Pancreas (tissue), 10 donors: ENCODE data around the gene CXXC1. TPM values are rescaled to one million over a fixed set of nuclear protein-coding genes. Genes with fewer than 3 reads are reported as not detected.

Experiments
- ATAC-seq, 4 donors: fragments of 200-7000 bp; cut with Tn5 transposase; one replicate each; pipeline versions ENCODE4 v1.8.0 to v1.9.1; 2020; ENCODE audit warnings: mild to moderate bottlenecking in 4 of 4, moderate library complexity in 4 of 4
- DNase-seq, 6 donors: peaks; one replicate each; pipeline ENCODE4 v3.0.0-alpha.2; 2020
- FAIRE-seq: peaks from 2 replicates; lab custom pipeline; 2012; peaks lifted over from hg19 to GRCh38; lab: Jason Lieb, UNC
- H3K27ac ChIP-seq, 4 donors: fragments of 200-600 bp; sonication (generic); 1 replicate in 3 of 4; 2 replicates in 1 of 4; pipeline versions ENCODE4 v1.5.0 to v1.8.0; 2020
- H3K27me3 ChIP-seq, 4 donors: fragments of 200-600 bp; one replicate each; pipeline ENCODE4 v1.8.0; 2021
- H3K36me3 ChIP-seq, 3 donors: fragments of 200-600 bp; sonication (generic) in 1 of 3; one replicate each; pipeline versions ENCODE4 v1.5.0 to v1.8.0; 2020 to 2021
- H3K4me1 ChIP-seq, 3 donors: fragments of 200-600 bp; one replicate each; pipeline ENCODE4 v1.8.0; 2021
- H3K4me3 ChIP-seq, 4 donors: fragments of 200-600 bp; sonication (generic) in 2 of 4; one replicate each; pipeline versions ENCODE4 v1.5.0 to v1.8.0; 2020 to 2021
- H3K9me3 ChIP-seq, 4 donors: fragments of 200-600 bp; one replicate each; pipeline ENCODE4 v1.8.0; 2021
- CTCF ChIP-seq, 4 donors: fragments of 200-600 bp; sonication (generic) in 3 of 4; IDR thresholded peaks; one replicate each; pipeline versions ENCODE4 v1.5.0 to v1.8.0; 2021; ENCODE audit warnings: antibody characterized with exemption in 4 of 4
- WGBS, 2 donors: extraction: QIAGEN DNeasy Blood & Tissue Kit; methylation state at CpG; one replicate each; pipeline ENCODE4 v1.1.7; 2013; 5-methylcytosine and 5-hydroxymethylcytosine counted together
- intact Hi-C, 3 donors: fragments of 100-400 bp; cut with DNase I; formaldehyde crosslinking; loops; one replicate each; pipeline versions ENCODE4 v1.11.1 to v1.14.2; 2022
- polyA plus RNA-seq, 2 donors: library from polyadenylated mRNA; stranded (reverse); fragments of 200-250 nt; gene quantifications; one replicate each; pipeline ENCODE4 v1.2.3, GENCODE V29; 2013
- total RNA-seq, 6 donors: library from RNA; stranded (reverse); fragmentation: NEBNext Ultra II Directional in 4 of 6; extraction: Animal tissue kit (Norgen Biotek cat#: 25700) in 4 of 6; gene quantifications; one replicate each; pipeline versions ENCODE4 v1.2.1 to v1.2.4, GENCODE V29; 2021 to 2023
- donor health status: healthy with polysubstance abuse.
- donor health status: DM: no; HTN: no; CAD: no; lungs with moderate emphysema.
- donor health status: DM: no; HTN: no; CAD: no.
- donor health status: control.
- donor health status: control.
- donor health status: Bipolar disorder and iron deficiency.
- donor health status: DM: yes; HTN: yes; CAD: no.
- donor health status: DM: no; HTN: no; CAD: no.
- donor health status: DM: no; HTN: no; CAD: no.
- donor health status: DM: yes; HTN: yes; CAD: no.

CXXC1 gene
- total and polyA plus RNA-seq, 8 donors = 39.6 to 245 (median 62.1) TPM

GRCh38 chr18:50285071-50285470 is 2.4 kb downstream of the CXXC1 start:
- Histone ChIP-seq H3K36me3 (peaks cover 0 to 5% (median 0%) of the 10 kb centered on the region in 3 donors), H3K4me3 (no peak overlapping the region), H3K27ac (no peak overlapping the region), H3K9me3 (no peaks in the 10 kb centered on the region), H3K27me3 (no peaks in the 10 kb centered on the region), H3K4me1 (peaks cover 2 to 11% (median 5%) of the 10 kb centered on the region in 3 donors)
- ATAC-seq (no peak), FAIRE-seq (no peak), DNase-seq (peak in 3 of 6 donors; percentile 27 to 78 (median 48))
- TF ChIP-seq CTCF (IDR thresholded peaks at IDR 0.05) = no peak
- intact Hi-C loops = no loop called here
- WGBS, 2 donors = 92 to 93% methylated on average over 13 of the region's 13 CpGs

GRCh38 chr18:50284255-50284885 is 3.1 kb downstream of the CXXC1 start:
- H3K9me3 ChIP-seq = no peaks in the 10 kb centered on the region
- FAIRE-seq (no peak), ATAC-seq (no peak), DNase-seq (peak in 1 of 6 donors; percentile 38)
- WGBS, 2 donors = 92 to 94% methylated on average over 15 of the region's 15 CpGs
- H3K27me3 ChIP-seq = no peaks in the 10 kb centered on the region
- TF ChIP-seq CTCF (IDR thresholded peaks at IDR 0.05) = no peak
- H3K4me1 ChIP-seq = peaks cover 9 to 18% (median 12%) of the 10 kb centered on the region in 3 donors
- intact Hi-C loops = no loop called here
- H3K27ac ChIP-seq = no peak overlapping the region
- H3K4me3 ChIP-seq = no peak overlapping the region
- peaks cover 0 to 5% (median 0%) of the 10 kb centered on the region in 3 donors for H3K36me3 ChIP-seq

GRCh38 chr18:50283469-50284209 is 3.9 kb downstream of the CXXC1 start:
- no peaks in the 10 kb centered on the region for H3K27me3 ChIP-seq
- H3K27ac ChIP-seq = no peak overlapping the region
- H3K4me1 ChIP-seq = peaks cover 9 to 21% (median 18%) of the 10 kb centered on the region in 3 donors
- intact Hi-C loops = no loop called here
- DNase-seq = peak in 1 of 6 donors; percentile 54
- WGBS, 2 donors = 89 to 90% methylated on average over 29 of the region's 29 CpGs
- peaks cover 0 to 5% (median 0%) of the 10 kb centered on the region in 3 donors for H3K36me3 ChIP-seq
- no peak for FAIRE-seq
- TF ChIP-seq CTCF (IDR thresholded peaks at IDR 0.05) = no peak
- H3K4me3 ChIP-seq = no peak overlapping the region
- ATAC-seq = no peak
- H3K9me3 ChIP-seq = no peaks in the 10 kb centered on the region

- Histone ChIP-seq H3K27ac (no peak overlapping the region), H3K27me3 (no peaks in the 10 kb centered on the region), H3K4me1 (peaks cover 9 to 21% (median 14%) of the 10 kb centered on the region in 3 donors), H3K36me3 (peaks cover 0 to 5% (median 0%) of the 10 kb centered on the region in 3 donors), H3K9me3 (no peaks in the 10 kb centered on the region), H3K4me3 (no peak overlapping the region)
- TF ChIP-seq CTCF (IDR thresholded peaks at IDR 0.05) = no peak
- ATAC-seq (no peak), DNase-seq (peak in 3 of 6 donors; percentile 37 to 80 (median 56)), FAIRE-seq (no peak)
- intact Hi-C loops = no loop called here
- 91% methylated on average over 42 of the region's 42 CpGs for WGBS, 2 donors
These were observed 4.8 kb downstream of the CXXC1 start for GRCh38 chr18:50282521-50283335.
